Measurements from ENCODE around the gene KTN1.

DNA sequence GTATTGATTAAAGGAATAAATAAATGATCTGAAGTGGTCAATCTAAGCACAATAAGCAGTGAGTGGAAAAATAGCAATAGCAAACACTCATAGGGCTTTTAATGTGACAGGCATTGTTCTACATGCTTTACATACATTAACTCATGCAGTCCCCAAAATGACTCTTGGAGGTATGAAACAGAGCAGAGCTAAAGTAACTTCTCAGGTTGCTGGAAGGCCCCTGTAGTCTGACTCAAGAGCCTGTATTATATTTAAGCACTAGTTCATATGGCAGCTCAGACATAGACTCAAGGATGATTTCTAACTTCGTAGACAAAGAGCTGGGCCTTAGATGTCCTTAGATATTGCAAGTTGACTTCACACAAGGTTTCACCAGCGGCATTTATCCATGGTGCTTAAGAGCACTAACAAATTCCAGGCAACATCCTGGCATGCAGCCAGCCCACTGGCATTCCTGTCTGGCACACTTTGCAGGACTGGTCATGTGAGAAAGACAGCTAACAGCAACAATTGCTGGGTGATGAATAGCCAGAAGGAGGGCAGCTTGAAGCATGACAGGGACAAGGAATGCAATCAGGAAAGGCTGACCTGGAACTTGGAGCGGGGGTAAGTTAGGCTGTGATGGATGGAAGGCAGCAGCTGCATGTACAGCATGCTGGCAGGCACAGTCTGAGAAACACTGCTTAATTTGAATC, 22.9 kb upstream of the KTN1 start:
- TF ChIP-seq CTCF (IDR thresholded peaks at IDR 0.05) (no peak), POLR2A (IDR thresholded peaks at IDR 0.05) (no peak), EP300 (IDR thresholded peaks at IDR 0.05) (no peak)

Measured in ovary (tissue), 3 donors.